Limb (tissue), 2 donors: ENCODE results near the gene AKIRIN2.
"Not testable (repeated sequence)": the region's sequence is repeated elsewhere in the genome, so short reads cannot be mapped to it uniquely, and the experiment has no call there.

ENCODE experiments used
- DNase-seq, 2 donors: peaks; one replicate each; pipeline ENCODE4 v3.0.0-alpha.2; 2016; ENCODE audit errors: extremely low spot score in 2 of 2

AKIRIN2 gene

GRCh38 chr6:87687893-87688292 lies 14.1 kb downstream of the AKIRIN2 start:
- DNase-seq = not testable (repeated sequence)

GRCh38 chr6:87687296-87687695 lies 14.7 kb downstream of the AKIRIN2 start:
- DNase-seq = no peak

GRCh38 chr6:87686636-87687205 lies 15.3 kb downstream of the AKIRIN2 start:
- DNase-seq = not testable (repeated sequence)

- no peak for DNase-seq
These were observed 17.0 kb downstream of the AKIRIN2 start for GRCh38 chr6:87684895-87685654.

- no peak for DNase-seq
These were observed 18.1 kb downstream of the AKIRIN2 start for GRCh38 chr6:87683890-87684289.

GRCh38 chr6:87682310-87682709 lies 19.7 kb downstream of the AKIRIN2 start:
- no peak for DNase-seq

GRCh38 chr6:87675004-87675681 lies 26.9 kb downstream of the AKIRIN2 start:
- no peak for DNase-seq

- DNase-seq = no peak
These were observed 27.7 kb downstream of the AKIRIN2 start for GRCh38 chr6:87674290-87674689.

- DNase-seq = no peak
These were observed 28.8 kb downstream of the AKIRIN2 start for GRCh38 chr6:87673237-87673636.

GRCh38 chr6:87672641-87673040 lies 29.4 kb downstream of the AKIRIN2 start:
- no peak for DNase-seq

GRCh38 chr6:87671555-87672029 lies 30.4 kb downstream of the AKIRIN2 start:
- DNase-seq = no peak

- DNase-seq = no peak
These were observed 31.3 kb downstream of the AKIRIN2 start for GRCh38 chr6:87670707-87671106.

GRCh38 chr6:87669051-87669450 lies 33.0 kb downstream of the AKIRIN2 start:
- DNase-seq = no peak

- no peak for DNase-seq
These were observed 34.0 kb downstream of the AKIRIN2 start for GRCh38 chr6:87668013-87668412.

- DNase-seq = no peak
These were observed 35.0 kb downstream of the AKIRIN2 start for GRCh38 chr6:87667032-87667431.

GRCh38 chr6:87664921-87665485 lies 37.0 kb downstream of the AKIRIN2 start:
- no peak for DNase-seq

GRCh38 chr6:87663434-87663833 lies 38.6 kb downstream of the AKIRIN2 start:
- DNase-seq = no peak

GRCh38 chr6:87661503-87661902 lies 40.5 kb downstream of the AKIRIN2 start:
- DNase-seq = no peak

GRCh38 chr6:87661016-87661415 lies 41.0 kb downstream of the AKIRIN2 start:
- no peak for DNase-seq

GRCh38 chr6:87660226-87660911 lies 41.7 kb downstream of the AKIRIN2 start:
- no peak for DNase-seq

- DNase-seq = no peak
These were observed 43.5 kb downstream of the AKIRIN2 start for GRCh38 chr6:87658516-87658915.

- no peak for DNase-seq
These were observed 45.2 kb downstream of the AKIRIN2 start for GRCh38 chr6:87656857-87657256.
